ENCODE measurements around the gene DDX27.

Gene DDX27

GRCh38 chr20:49272654-49273053 is 53.4 kb downstream of the DDX27 start:
- POLR2A ChIA-PET, result interaction anchor here (0.7 to 0.9 kb wide), 2 partner anchors 12 to 23 kb away, joined by 3 to 5 read pairs; no protein-coding TSS in a partner anchor
- CTCF ChIA-PET, result no interaction called here
- peak; percentile 49 for DNase-seq (ENCODE audit: extremely low spot score)
- no peak for TF ChIP-seq CTCF (IDR thresholded peaks at IDR 0.05; ENCODE audit: control extremely low read depth, extremely low read depth, low read depth, missing control alignments)

GRCh38 chr20:49273696-49274277 is 54.6 kb downstream of the DDX27 start:
- POLR2A ChIA-PET, result interaction anchor here (0.9 kb wide), 1 partner anchor 11 kb away, joined by 3 read pairs; no protein-coding TSS in a partner anchor
- CTCF ChIA-PET, result interaction anchor here (1.0 kb wide), 2 partner anchors 9 to 27 kb away, joined by 3 read pairs; no protein-coding TSS in a partner anchor
- no peak for DNase-seq (ENCODE audit: extremely low spot score)
- TF ChIP-seq CTCF (IDR thresholded peaks at IDR 0.05; ENCODE audit: control extremely low read depth, extremely low read depth, low read depth, missing control alignments), result no peak

GRCh38 chr20:49275216-49275615 is 56.0 kb downstream of the DDX27 start:
- POLR2A ChIA-PET, result no interaction called here
- CTCF ChIA-PET, result interaction anchor here (1.7 kb wide), 1 partner anchor 30 kb away, joined by 5 read pairs; no protein-coding TSS in a partner anchor
- no peak for DNase-seq (ENCODE audit: extremely low spot score)
- TF ChIP-seq CTCF (IDR thresholded peaks at IDR 0.05; ENCODE audit: control extremely low read depth, extremely low read depth, low read depth, missing control alignments), result no peak

- ChIA-PET POLR2A (interaction anchor here (1.1 kb wide), 1 partner anchor 8 kb away, joined by 5 read pairs; no protein-coding TSS in a partner anchor), CTCF (interaction anchor here (1.2 to 1.7 kb wide), 3 partner anchors 8 to 143 kb away, joined by 4 to 6 read pairs (median 5); no protein-coding TSS in a partner anchor)
- no peak for TF ChIP-seq CTCF (IDR thresholded peaks at IDR 0.05; ENCODE audit: control extremely low read depth, extremely low read depth, low read depth, missing control alignments)
- DNase-seq (ENCODE audit: extremely low spot score), result no peak
These were observed 56.4 kb downstream of the DDX27 start for GRCh38 chr20:49275636-49276035.

- CTCF ChIA-PET, result interaction anchor here (0.8 to 1.7 kb wide), 6 partner anchors 9 to 143 kb away, joined by 3 to 6 read pairs (median 4); no protein-coding TSS in a partner anchor
- no peak for TF ChIP-seq CTCF (IDR thresholded peaks at IDR 0.05; ENCODE audit: control extremely low read depth, extremely low read depth, low read depth, missing control alignments)
- peak; percentile 60 for DNase-seq (ENCODE audit: extremely low spot score)
- POLR2A ChIA-PET, result interaction anchor here (1.1 kb wide), 1 partner anchor 9 kb away, joined by 5 read pairs; no protein-coding TSS in a partner anchor
These were observed 57.1 kb downstream of the DDX27 start for GRCh38 chr20:49276161-49276960.

Measured in GM10248 (cell line).